Gastrocnemius medialis (tissue), 4 donors: ENCODE results near the gene C1QC.

Experiments
- POLR2A ChIP-seq, 2 donors: fragments of 450-650 bp; IDR thresholded peaks; one replicate each; pipeline ENCODE4 v1.6.1; 2017; ENCODE audit warnings: antibody characterized with exemption in 2 of 2, mild to moderate bottlenecking in 2 of 2, moderate library complexity in 2 of 2
- TF ChIP-seq, protein P1 (sequence below), 5 experiments: fragments of 450-650 bp in 3 of 5; fragments of 200-600 bp in 2 of 5; sonication (generic) in 2 of 5; IDR thresholded peaks in 4 of 5; conservative IDR thresholded peaks in 1 of 5; 1 replicate in 4 of 5; 2 replicates in 1 of 5; pipeline ENCODE4 v1.5.1; 2016 to 2019; ENCODE audit warnings: antibody characterized with exemption in 5 of 5, mild to moderate bottlenecking in 3 of 5, moderate library complexity in 3 of 5

- TF ChIP-seq, protein P1, sequence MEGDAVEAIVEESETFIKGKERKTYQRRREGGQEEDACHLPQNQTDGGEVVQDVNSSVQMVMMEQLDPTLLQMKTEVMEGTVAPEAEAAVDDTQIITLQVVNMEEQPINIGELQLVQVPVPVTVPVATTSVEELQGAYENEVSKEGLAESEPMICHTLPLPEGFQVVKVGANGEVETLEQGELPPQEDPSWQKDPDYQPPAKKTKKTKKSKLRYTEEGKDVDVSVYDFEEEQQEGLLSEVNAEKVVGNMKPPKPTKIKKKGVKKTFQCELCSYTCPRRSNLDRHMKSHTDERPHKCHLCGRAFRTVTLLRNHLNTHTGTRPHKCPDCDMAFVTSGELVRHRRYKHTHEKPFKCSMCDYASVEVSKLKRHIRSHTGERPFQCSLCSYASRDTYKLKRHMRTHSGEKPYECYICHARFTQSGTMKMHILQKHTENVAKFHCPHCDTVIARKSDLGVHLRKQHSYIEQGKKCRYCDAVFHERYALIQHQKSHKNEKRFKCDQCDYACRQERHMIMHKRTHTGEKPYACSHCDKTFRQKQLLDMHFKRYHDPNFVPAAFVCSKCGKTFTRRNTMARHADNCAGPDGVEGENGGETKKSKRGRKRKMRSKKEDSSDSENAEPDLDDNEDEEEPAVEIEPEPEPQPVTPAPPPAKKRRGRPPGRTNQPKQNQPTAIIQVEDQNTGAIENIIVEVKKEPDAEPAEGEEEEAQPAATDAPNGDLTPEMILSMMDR (IDR thresholded peaks at IDR 0.05 in 4 of 5, conservative IDR thresholded peaks at IDR 0.05 in 1 of 5), result no peak
- TF ChIP-seq POLR2A (IDR thresholded peaks at IDR 0.05), result no peak
These were observed 6.8 kb downstream of the C1QC start for GRCh38 chr1:22650089-22650693.
